ENCODE results near the gene TRPM1.
A peak's percentile ranks its signal among the peaks of the same experiment; 100 is the strongest.

The TRPM1 gene

GRCh38 chr15:31081588-31082250 is 19.8 kb downstream of the TRPM1 start:
- DNase-seq, result no peak

- DNase-seq, result no peak
These were observed 20.5 kb downstream of the TRPM1 start for GRCh38 chr15:31081056-31081455.

- peak; percentile 16 for DNase-seq
These were observed 20.9 kb downstream of the TRPM1 start for GRCh38 chr15:31080591-31081014.

GRCh38 chr15:31079519-31079918 is 22.0 kb downstream of the TRPM1 start:
- no peak for DNase-seq

GRCh38 chr15:31078471-31078870 is 23.1 kb downstream of the TRPM1 start:
- DNase-seq, result no peak

- no peak for DNase-seq
These were observed 23.6 kb downstream of the TRPM1 start for GRCh38 chr15:31077941-31078340.

GRCh38 chr15:31077181-31077580 is 24.3 kb downstream of the TRPM1 start:
- DNase-seq, result no peak

- DNase-seq, result no peak
These were observed 27.2 kb downstream of the TRPM1 start for GRCh38 chr15:31074321-31074720.

- no peak for DNase-seq
These were observed 30.7 kb downstream of the TRPM1 start for GRCh38 chr15:31070867-31071266.

- DNase-seq, result no peak
These were observed 32.0 kb downstream of the TRPM1 start for GRCh38 chr15:31069360-31070000.

- DNase-seq, result no peak
These were observed 33.5 kb downstream of the TRPM1 start for GRCh38 chr15:31067890-31068603.

- no peak for DNase-seq
These were observed 35.7 kb downstream of the TRPM1 start for GRCh38 chr15:31065824-31066223.

- DNase-seq, result no peak
These were observed 38.6 kb downstream of the TRPM1 start for GRCh38 chr15:31062911-31063310.

- no peak for DNase-seq
These were observed 39.1 kb downstream of the TRPM1 start for GRCh38 chr15:31062310-31062847.

GRCh38 chr15:31060429-31061140 is 40.9 kb downstream of the TRPM1 start:
- no peak for DNase-seq

- no peak for DNase-seq
These were observed 43.1 kb downstream of the TRPM1 start for GRCh38 chr15:31058236-31058962.

- DNase-seq, result no peak
These were observed 49.9 kb downstream of the TRPM1 start for GRCh38 chr15:31051496-31052080.

GRCh38 chr15:31050953-31051352 is 50.6 kb downstream of the TRPM1 start:
- no peak for DNase-seq

- no peak for DNase-seq
These were observed 51.6 kb downstream of the TRPM1 start for GRCh38 chr15:31049682-31050615.

GRCh38 chr15:31049111-31049510 is 52.4 kb downstream of the TRPM1 start:
- DNase-seq, result no peak

- DNase-seq, result no peak
These were observed 54.1 kb downstream of the TRPM1 start for GRCh38 chr15:31047437-31047836.
